Right cardiac atrium (tissue), 5 donors: Measurements from ENCODE around the gene FRG1. TPM values are rescaled to one million over a fixed set of nuclear protein-coding genes. Genes with fewer than 3 reads are reported as not detected.
"Not testable (repeated sequence)": the region's sequence is repeated elsewhere in the genome, so short reads cannot be mapped to it uniquely, and the experiment has no call there.

Experiments
- ATAC-seq, 2 donors: fragments of 200-7000 bp; cut with Tn5 transposase; one replicate each; pipeline versions ENCODE4 v1.8.0 to v1.9.1; 2020; ENCODE audit warnings: moderate library complexity in 2 of 2, mild to moderate bottlenecking in 1 of 2
- DNase-seq, 3 donors: peaks; one replicate each; pipeline ENCODE4 v3.0.0-alpha.2; 2020
- H3K27ac ChIP-seq: one replicate; pipeline ENCODE4 v1.5.1; 2013; ENCODE audit warnings: mild to moderate bottlenecking, low read length, control low read depth, moderate library complexity
- H3K27me3 ChIP-seq: one replicate; pipeline ENCODE4 v1.6.1; 2013; ENCODE audit not compliant: control insufficient read depth, insufficient read depth
- H3K4me1 ChIP-seq: one replicate; pipeline ENCODE4 v1.6.1; 2013; ENCODE audit warnings: low read length; ENCODE audit not compliant: control insufficient read depth, insufficient read depth
- H3K4me3 ChIP-seq: one replicate; pipeline ENCODE4 v1.5.1; 2013; ENCODE audit warnings: low read length, control low read depth
- H3K9me3 ChIP-seq: one replicate; pipeline ENCODE4 v1.6.1; 2013; ENCODE audit warnings: low read length; ENCODE audit not compliant: control insufficient read depth
- WGBS: extraction: QIAGEN DNeasy Blood & Tissue Kit; methylation state at CpG from one replicate; pipeline ENCODE4 v1.1.7; 2013; 5-methylcytosine and 5-hydroxymethylcytosine counted together
- intact Hi-C, 4 donors: fragments of 100-400 bp; cut with DNase I; formaldehyde crosslinking; loops; one replicate each; pipeline versions ENCODE4 v1.11.0 to v1.14.0; 2022 to 2023
- long read RNA-seq, 4 donors: library from polyadenylated mRNA; unstranded; transcript quantifications; one replicate each; pipeline ENCODE4 v2.0.0, GENCODE V29; 2020 to 2021
- polyA plus RNA-seq: library from polyadenylated mRNA; stranded (reverse); fragments of 200-250 nt; gene quantifications from one replicate; pipeline ENCODE4 v1.2.3, GENCODE V29; 2013
- total RNA-seq, 4 donors: library from RNA; stranded (reverse); fragmentation: NEBNext Ultra II Directional; extraction: Animal tissue kit (Norgen Biotek cat#: 25700); gene quantifications; one replicate each; pipeline ENCODE4 v1.2.1, GENCODE V29; 2021
- donor health status: healthy with polysubstance abuse.
- donor health status: DM: no; HTN: yes; CAD: no.
- donor health status: DM: no; HTN: no; CAD: no.
- donor health status: DM: no; HTN: yes; CAD: no; lungs with severe emphysema.
- donor health status: DM: yes; HTN: yes; CAD: no.

The FRG1 gene
- 10 to 100 TPM; 28.2 to 42.5 (median 39.4) TPM for total RNA-seq
- polyA plus RNA-seq = 39.7 TPM
- long read RNA-seq, donor 1, transcript FRG1-201 (9 exons, 1,074 nt) = major isoform, 18 of 23 reads
- long read RNA-seq, donor 1, partial matches to known transcripts = 4 of 23 reads
- long read RNA-seq, donor 1, other reads (novel, unspliced or antisense) = 1 of 23 reads
- long read RNA-seq, donor 2, transcript FRG1-201 (9 exons, 1,074 nt) = major isoform, 9 of 11 reads
- long read RNA-seq, donor 2, partial matches to known transcripts = 0 of 11 reads
- long read RNA-seq, donor 2, other reads (novel, unspliced or antisense) = 2 of 11 reads
- long read RNA-seq, donor 3, transcript FRG1-201 (9 exons, 1,074 nt) = major isoform, 6 of 11 reads
- long read RNA-seq, donor 3, partial matches to known transcripts = 1 of 11 reads
- long read RNA-seq, donor 3, other reads (novel, unspliced or antisense) = 3 of 11 reads
- long read RNA-seq, donor 4, partial matches to known transcripts = 2 of 8 reads
- long read RNA-seq, donor 4, other reads (novel, unspliced or antisense) = 2 of 8 reads

DNA sequence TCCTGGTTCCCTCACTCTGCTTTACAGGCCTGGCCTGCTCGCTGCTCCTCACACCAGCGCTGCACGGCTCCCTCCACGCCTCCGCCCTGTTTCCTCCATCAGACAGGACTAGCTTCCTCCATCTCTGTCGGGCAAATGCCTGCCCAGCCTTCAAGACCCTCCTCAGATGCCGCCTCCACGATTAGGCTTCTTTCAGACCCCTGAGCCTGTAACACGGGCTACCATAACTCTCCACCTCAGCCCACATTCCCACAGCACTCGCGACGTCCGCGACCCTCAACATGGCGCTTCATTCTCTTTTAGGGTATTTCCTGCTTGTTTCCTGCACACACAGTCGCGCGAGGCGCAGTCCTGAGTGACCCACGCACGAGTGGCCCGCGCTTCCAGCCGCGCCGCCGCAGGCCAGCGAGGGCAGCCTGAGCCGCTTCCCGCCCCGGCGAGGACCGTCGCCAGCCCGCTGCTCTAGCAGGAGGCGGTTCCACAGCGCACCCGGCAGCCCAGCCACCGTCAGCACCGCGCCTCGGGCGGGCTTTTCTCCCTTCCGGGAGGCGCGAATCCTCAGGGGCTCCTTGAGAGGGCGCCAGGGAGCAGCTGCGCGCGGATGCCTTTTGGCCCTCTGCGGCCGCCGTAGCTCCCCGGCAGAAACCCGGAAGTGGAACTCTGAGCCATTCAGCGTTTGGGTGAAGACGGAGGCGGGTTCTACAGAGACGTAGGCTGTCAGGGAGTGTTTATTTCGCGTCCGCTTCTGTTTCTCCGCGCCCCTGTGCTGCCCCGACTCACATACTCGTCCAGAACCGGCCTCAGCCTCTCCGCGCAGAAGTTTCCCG lies at the start of gene FRG1:
TSS of gene FRG1 (plus strand) at position 695 of the 827 bp plus-strand sequence. CDS start 138 bp downstream, outside the sequence.
- intact Hi-C loops = no loop called here
- 5% methylated on average over 70 of the region's 70 CpGs for WGBS
- H3K27me3 ChIP-seq = no peaks in the 10 kb centered on the region
- peak within 1 kb of the TSS; percentile 64 for H3K4me3 ChIP-seq
- no peaks in the 10 kb centered on the region for H3K9me3 ChIP-seq
- ATAC-seq = peak; percentile 100
- peak within 1 kb of the TSS; percentile 87 for H3K27ac ChIP-seq
- no peaks in the 10 kb centered on the region for H3K4me1 ChIP-seq
- DNase-seq = peak; percentile 96 to 98 (median 98)

DNA sequence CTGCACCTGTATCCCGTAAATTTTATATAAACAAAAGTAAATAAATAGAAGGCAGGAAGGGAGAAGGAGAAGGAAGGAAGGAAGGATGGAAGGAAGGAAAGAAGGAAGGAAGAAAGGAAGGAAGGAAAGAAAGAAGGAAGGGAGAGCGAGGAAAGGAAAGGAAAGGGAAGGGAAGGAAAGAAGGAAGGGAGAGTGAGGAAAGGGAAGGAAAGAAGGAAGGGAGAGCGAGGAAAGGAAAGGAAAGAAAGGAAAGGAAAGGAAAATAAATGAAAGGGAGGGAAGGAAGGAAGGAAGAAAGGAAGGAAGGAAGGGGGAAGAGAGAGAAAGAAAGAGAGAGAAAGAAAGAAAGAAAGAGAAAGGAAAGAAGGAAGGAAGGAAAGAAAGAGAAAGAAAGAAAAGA lies 43.0 kb upstream of the FRG1 start:
- H3K9me3 ChIP-seq = no peaks in the 10 kb centered on the region
- H3K27me3 ChIP-seq = no peaks in the 10 kb centered on the region
- no peak overlapping the region for H3K4me3 ChIP-seq
- ATAC-seq (no peak), DNase-seq (no peak)
- intact Hi-C loops = no loop called here
- no peaks in the 10 kb centered on the region for H3K4me1 ChIP-seq
- no peak overlapping the region for H3K27ac ChIP-seq
- 80% methylated on average over 3 of the region's 3 CpGs for WGBS

- H3K27ac ChIP-seq, H3K4me3 ChIP-seq, H3K9me3 ChIP-seq, DNase-seq, ATAC-seq, H3K4me1 ChIP-seq, intact Hi-C loops, H3K27me3 ChIP-seq: not testable (repeated sequence)
- 33% methylated on average over 3 of the region's 3 CpGs for WGBS
These were observed 41.1 kb upstream of the FRG1 start for GRCh38 chr4:189899481-189900015.

GRCh38 chr4:189904420-189905027 lies 36.1 kb upstream of the FRG1 start:
- H3K27ac ChIP-seq, H3K4me1 ChIP-seq, H3K27me3 ChIP-seq, H3K9me3 ChIP-seq, H3K4me3 ChIP-seq, intact Hi-C loops, ATAC-seq: not testable (repeated sequence)
- DNase-seq = peak in 1 of 3 donors; percentile 53
- WGBS = 36% methylated on average over 6 of the region's 6 CpGs

DNA sequence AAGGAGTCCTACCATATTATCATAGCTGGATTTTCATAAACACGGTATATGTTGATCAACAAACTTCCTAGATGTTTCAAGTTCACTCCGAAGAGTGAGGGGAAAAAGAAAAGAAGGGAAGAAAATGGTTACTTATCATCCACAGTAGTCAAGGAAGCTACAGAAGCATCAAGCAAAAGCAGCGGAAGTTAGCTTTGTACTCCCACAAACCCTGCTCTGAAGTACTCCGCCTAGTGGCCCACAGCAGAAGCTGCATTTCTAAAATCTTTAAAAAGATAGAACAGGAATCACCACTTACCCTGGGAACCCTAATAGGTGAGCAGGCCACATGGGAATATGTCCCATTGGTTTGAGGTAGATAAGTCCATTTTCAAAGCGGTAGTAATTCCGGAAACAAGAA lies 28.5 kb upstream of the FRG1 start:
- H3K9me3 ChIP-seq = no peaks in the 10 kb centered on the region
- no peaks in the 10 kb centered on the region for H3K4me1 ChIP-seq
- H3K4me3 ChIP-seq = no peak overlapping the region
- no peak for ATAC-seq
- no peak overlapping the region for H3K27ac ChIP-seq
- DNase-seq = no peak
- H3K27me3 ChIP-seq = no peaks in the 10 kb centered on the region
- WGBS = 59% methylated on average over 6 of the region's 6 CpGs
- intact Hi-C loops = no loop called here

DNA sequence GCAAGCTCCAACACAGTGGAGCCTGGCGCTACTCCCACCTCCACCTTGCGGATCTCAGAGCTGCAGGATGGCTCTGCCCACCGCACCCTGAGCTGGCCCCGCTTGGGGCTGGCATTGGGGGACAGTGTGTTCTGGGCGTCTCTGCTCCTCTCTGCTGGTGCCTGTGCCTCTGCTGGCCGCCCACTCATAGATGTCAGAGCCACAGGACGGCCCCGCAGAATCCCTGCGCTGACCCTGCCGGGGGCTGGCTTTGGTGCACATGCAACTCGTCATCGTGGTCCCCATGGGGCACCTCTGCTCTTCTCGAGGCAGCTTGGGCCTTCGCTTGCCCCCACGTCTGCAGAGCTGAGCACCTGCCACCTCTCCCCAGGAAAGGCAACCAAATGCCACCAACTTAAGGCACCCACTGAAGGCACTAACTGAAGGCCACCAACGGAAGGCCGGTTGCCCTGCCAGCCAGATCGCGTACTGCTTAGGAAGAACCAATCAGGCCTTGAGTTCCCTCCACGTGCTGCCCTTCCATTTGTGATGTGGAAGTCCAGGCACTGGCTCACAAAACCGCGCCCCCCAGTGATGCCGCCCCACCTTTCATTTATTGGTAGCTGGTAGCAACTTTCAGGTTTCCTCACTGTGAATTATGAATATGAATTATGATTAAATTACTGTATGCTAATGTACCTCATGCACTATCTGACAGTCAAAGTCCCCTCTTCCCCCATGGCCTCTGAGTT lies 23.3 kb upstream of the FRG1 start:
- ATAC-seq (no peak), DNase-seq (peak in 1 of 3 donors; percentile 37)
- Histone ChIP-seq H3K27ac (no peak overlapping the region), H3K9me3 (no peaks in the 10 kb centered on the region), H3K4me1 (no peaks in the 10 kb centered on the region), H3K4me3 (no peak overlapping the region), H3K27me3 (no peaks in the 10 kb centered on the region)
- intact Hi-C loops = no loop called here
- WGBS = 94% methylated on average over 23 of the region's 23 CpGs

GRCh38 chr4:189921058-189921457 lies 19.6 kb upstream of the FRG1 start:
- Histone ChIP-seq H3K4me1 (no peaks in the 10 kb centered on the region), H3K4me3 (no peak overlapping the region), H3K9me3 (no peaks in the 10 kb centered on the region), H3K27ac (no peak overlapping the region), H3K27me3 (no peaks in the 10 kb centered on the region)
- intact Hi-C loops = no loop called here
- ATAC-seq = no peak
- DNase-seq = no peak
- WGBS = 65% methylated on average over 1 of the region's 1 CpG

DNA sequence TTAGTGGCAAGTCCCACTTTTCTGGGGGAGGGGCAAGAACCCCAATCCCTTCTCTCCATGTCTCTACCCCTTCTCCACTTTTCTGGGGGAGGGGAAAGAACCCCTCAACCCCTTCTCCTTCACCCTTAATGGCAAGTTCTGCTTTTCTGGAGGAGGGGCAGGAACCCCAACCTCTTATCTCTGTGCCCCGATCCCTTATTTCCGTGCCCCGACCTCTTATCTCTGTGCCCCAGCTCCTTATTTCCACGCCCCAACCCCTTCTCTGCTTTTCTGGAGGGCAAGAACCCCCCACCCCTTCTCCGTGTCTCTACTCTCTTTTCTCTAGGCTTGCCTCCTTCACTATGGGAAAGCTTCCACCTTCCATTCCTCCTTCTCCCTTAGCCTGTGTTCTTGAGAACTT lies 13.9 kb upstream of the FRG1 start:
- H3K4me3 ChIP-seq, H3K4me1 ChIP-seq, H3K27ac ChIP-seq, H3K9me3 ChIP-seq, DNase-seq, ATAC-seq, intact Hi-C loops, H3K27me3 ChIP-seq: not testable (repeated sequence)
- WGBS = 87% methylated on average over 5 of the region's 5 CpGs

GRCh38 chr4:189941005-189941450 lies 356 bp downstream of the FRG1 start:
- H3K27me3 ChIP-seq = no peaks in the 10 kb centered on the region
- H3K27ac ChIP-seq = peak overlapping the region; percentile 87
- H3K4me3 ChIP-seq = peak overlapping the region; percentile 64
- WGBS = 2% methylated on average over 31 of the region's 31 CpGs
- intact Hi-C loops = no loop called here
- DNase-seq (no peak), ATAC-seq (no peak)
- H3K4me1 ChIP-seq = no peaks in the 10 kb centered on the region
- no peaks in the 10 kb centered on the region for H3K9me3 ChIP-seq

DNA sequence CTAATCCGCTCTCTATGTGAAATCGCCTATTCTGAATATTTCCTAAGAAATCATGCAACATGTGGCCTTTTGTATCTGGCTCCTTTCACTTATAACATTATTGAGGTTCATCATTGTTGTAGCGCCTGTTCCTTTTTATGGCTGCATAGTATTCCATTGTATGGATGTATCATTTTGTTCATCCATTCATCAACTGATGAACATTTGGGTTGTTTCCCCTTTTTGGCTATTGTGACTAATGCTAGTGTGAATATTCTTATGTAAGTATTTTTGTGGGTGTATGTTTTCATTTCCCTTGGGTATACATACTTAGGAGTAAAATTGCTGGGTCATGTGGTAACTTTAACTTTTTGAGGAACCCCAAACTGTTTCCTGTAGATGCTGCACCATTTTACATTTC lies 1.7 kb downstream of the FRG1 start:
- H3K9me3 ChIP-seq, H3K27me3 ChIP-seq, intact Hi-C loops, H3K4me1 ChIP-seq, H3K27ac ChIP-seq, ATAC-seq, DNase-seq, H3K4me3 ChIP-seq: not testable (repeated sequence)
- WGBS = 96% methylated on average over 3 of the region's 3 CpGs
